Kidney (tissue), 14 donors: ENCODE results near the gene MIS12. TPM values are rescaled to one million over a fixed set of nuclear protein-coding genes. Genes with fewer than 3 reads are reported as not detected.

Source experiments
- DNase-seq, 5 donors: peaks; one replicate each; pipeline ENCODE4 v3.0.0-alpha.2; 2013 to 2020
- FAIRE-seq: peaks from 2 replicates; lab custom pipeline; 2012; peaks lifted over from hg19 to GRCh38; lab: Jason Lieb, UNC
- H3K27ac ChIP-seq, 2 donors: one replicate each; pipeline ENCODE4 v1.7.0; 2013; ENCODE audit warnings: low read depth in 2 of 2, low read length in 2 of 2, inconsistent platforms in 1 of 2
- H3K27me3 ChIP-seq: one replicate; pipeline ENCODE4 v1.7.1; 2013; ENCODE audit warnings: low read length, inconsistent platforms; ENCODE audit not compliant: control insufficient read depth, insufficient read depth
- H3K36me3 ChIP-seq, 3 donors: one replicate each; pipeline versions ENCODE4 v1.7.0 to v1.7.1; 2013; ENCODE audit warnings: low read length in 3 of 3, control low read depth in 1 of 3, inconsistent platforms in 1 of 3; ENCODE audit not compliant: insufficient read depth in 3 of 3, control insufficient read depth in 2 of 3
- H3K4me1 ChIP-seq, 3 donors: one replicate each; pipeline versions ENCODE4 v1.7.0 to v1.7.1; 2013; ENCODE audit warnings: low read length in 3 of 3, inconsistent platforms in 1 of 3, low read depth in 1 of 3; ENCODE audit not compliant: control insufficient read depth in 2 of 3, insufficient read depth in 2 of 3
- H3K4me3 ChIP-seq, 3 donors: one replicate each; pipeline versions ENCODE4 v1.7.0 to v1.8.1; 2013; ENCODE audit warnings: low read length in 3 of 3, control low read depth in 1 of 3, inconsistent platforms in 1 of 3
- H3K9ac ChIP-seq, 3 donors: one replicate each; pipeline versions ENCODE4 v1.7.0 to v1.7.1; 2013; ENCODE audit warnings: low read length in 3 of 3, control low read depth in 1 of 3, inconsistent platforms in 1 of 3
- H3K9me3 ChIP-seq, 3 donors: one replicate each; pipeline versions ENCODE4 v1.7.0 to v1.7.1; 2013; ENCODE audit warnings: low read length in 3 of 3, control low read depth in 1 of 3, inconsistent platforms in 1 of 3; ENCODE audit not compliant: control insufficient read depth in 2 of 3, insufficient read depth in 1 of 3
- CTCF ChIP-seq: IDR thresholded peaks from 3 replicates; pipeline ENCODE4 v1.5.1; 2012; ENCODE audit warnings: mild to moderate bottlenecking, moderate library complexity, borderline replicate concordance; ENCODE audit not compliant: insufficient read depth; ENCODE audit errors: extremely low read depth
- intact Hi-C: fragments of 100-400 bp; cut with DNase I; formaldehyde crosslinking; loops from one replicate; pipeline ENCODE4 v1.11.1; 2022
- polyA plus RNA-seq: library from polyadenylated mRNA; stranded (reverse); fragments of 350-450 nt; fragmentation: Illumina TruSeq; extraction: RNeasy Lipid Tissue Mini Kit (QIAGEN cat#74804); gene quantifications from one replicate; pipeline ENCODE4 v1.2.3, GENCODE V29; 2014; ENCODE audit warnings: low read depth, low replicate concordance; ENCODE audit not compliant: insufficient read depth
- total RNA-seq: library from RNA; stranded (reverse); fragmentation: NEBNext Ultra II Directional; extraction: Animal tissue kit (Norgen Biotek cat#: 25700); gene quantifications from one replicate; pipeline ENCODE4 v1.2.1, GENCODE V29; 2021
- donor health status: control.
- donor health status: control.
- donor health status: control.
- donor health status: control.
- donor health status: control.
- donor health status: DM: yes; HTN: yes; CAD: no.
- donor health status: Normal renal cell carcinoma (clear cell type).

The MIS12 gene
- total and polyA plus RNA-seq, 2 donors from 2014 or later = 9.6 to 17.4 TPM

GRCh38 chr17:5485270-5486205 lies 828 bp upstream of the MIS12 start, which contains the start of gene DERL2:
DERL2 (minus strand) TSS chr17:5486178; CDS start chr17:5486161, 17 bp downstream.
- FAIRE-seq = no peak
- peaks cover 0 to 11% (median 5%) of the 10 kb centered on the region in 3 donors for H3K4me1 ChIP-seq
- no peak for TF ChIP-seq CTCF

GRCh38 chr17:5488752-5489151 lies 2.4 kb downstream of the MIS12 start:
- no peak for FAIRE-seq
- TF ChIP-seq CTCF = no peak
- Histone ChIP-seq H3K27me3 (no peaks in the 10 kb centered on the region), H3K4me1 (peaks cover 0 to 11% (median 5%) of the 10 kb centered on the region in 3 donors), H3K9me3 (no peaks in the 10 kb centered on the region), H3K36me3 (peaks cover 2 to 12% (median 8%) of the 10 kb centered on the region in 3 donors), H3K27ac (no peak overlapping the region), H3K4me3 (no peak overlapping the region), H3K9ac (no peak overlapping the region)
- DNase-seq = no peak
- intact Hi-C loops = no loop called here

More at GRCh38 chr17:5485270-5486205, 828 bp upstream of the MIS12 start, which contains the start of gene DERL2:
- H3K27ac ChIP-seq = peak within 1 kb of the TSS; percentile 100
- intact Hi-C loops = no loop called here
- H3K27me3 ChIP-seq = no peaks in the 10 kb centered on the region
- no peaks in the 10 kb centered on the region for H3K9me3 ChIP-seq
- peak within 1 kb of the TSS; percentile 94 to 97 (median 95) for H3K4me3 ChIP-seq
- DNase-seq = peak in 1 of 5 donors; percentile 43
- peaks cover 4 to 22% (median 20%) of the 10 kb centered on the region in 3 donors for H3K36me3 ChIP-seq
- peak within 1 kb of the TSS; percentile 90 to 98 (median 98) for H3K9ac ChIP-seq

- Histone ChIP-seq H3K27me3 (no peaks in the 10 kb centered on the region), H3K27ac (no peak overlapping the region), H3K4me3 (no peak overlapping the region), H3K9ac (no peak overlapping the region), H3K36me3 (peaks cover 0 to 12% (median 6%) of the 10 kb centered on the region in 3 donors), H3K9me3 (no peaks in the 10 kb centered on the region), H3K4me1 (no peaks in the 10 kb centered on the region)
- DNase-seq = no peak
- FAIRE-seq = no peak
- TF ChIP-seq CTCF = no peak
- intact Hi-C loops = no loop called here
Measured at GRCh38 chr17:5492970-5493369, 6.6 kb downstream of the MIS12 start.
